ENCODE results near the gene VSIG10L2.
"Not testable (repeated sequence)": the region's sequence is repeated elsewhere in the genome, so short reads cannot be mapped to it uniquely, and the experiment has no call there.

VSIG10L2 gene

DNA sequence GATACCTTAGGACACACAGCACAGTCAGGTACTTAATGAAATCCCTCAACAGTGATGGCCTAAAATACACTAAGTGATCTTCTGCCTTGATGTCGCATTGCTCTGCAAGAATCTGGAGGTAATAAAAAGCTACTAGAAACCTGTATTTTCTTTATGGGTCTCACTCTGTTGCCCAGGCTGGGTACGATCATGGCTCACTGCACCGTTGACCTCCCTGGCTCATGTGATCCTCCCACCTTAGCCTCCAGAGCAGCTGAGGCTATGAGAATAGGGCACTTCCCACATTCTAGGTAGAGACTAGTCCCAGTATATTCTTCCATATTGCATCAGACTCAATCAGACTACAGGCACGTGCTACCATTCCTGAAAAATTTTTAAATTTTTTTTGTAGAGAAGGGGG lies 21.7 kb downstream of the VSIG10L2 start:
- DNase-seq (ENCODE audit: low spot score), result no peak

- no peak for DNase-seq (ENCODE audit: low spot score)
Observed at GRCh38 chr11:125968354-125968753, 22.5 kb downstream of the VSIG10L2 start.

- DNase-seq (ENCODE audit: low spot score), result no peak
Observed at GRCh38 chr11:125971618-125972017, 25.8 kb downstream of the VSIG10L2 start.

- no peak for DNase-seq (ENCODE audit: low spot score)
Observed at GRCh38 chr11:125974284-125974683, 28.4 kb downstream of the VSIG10L2 start.

- DNase-seq (ENCODE audit: low spot score), result no peak
Observed at GRCh38 chr11:125975634-125976033, 29.8 kb downstream of the VSIG10L2 start.

GRCh38 chr11:125976156-125976555 lies 30.3 kb downstream of the VSIG10L2 start:
- DNase-seq (ENCODE audit: low spot score), result no peak

GRCh38 chr11:125977333-125977732 lies 31.5 kb downstream of the VSIG10L2 start:
- no peak for DNase-seq (ENCODE audit: low spot score)

DNA sequence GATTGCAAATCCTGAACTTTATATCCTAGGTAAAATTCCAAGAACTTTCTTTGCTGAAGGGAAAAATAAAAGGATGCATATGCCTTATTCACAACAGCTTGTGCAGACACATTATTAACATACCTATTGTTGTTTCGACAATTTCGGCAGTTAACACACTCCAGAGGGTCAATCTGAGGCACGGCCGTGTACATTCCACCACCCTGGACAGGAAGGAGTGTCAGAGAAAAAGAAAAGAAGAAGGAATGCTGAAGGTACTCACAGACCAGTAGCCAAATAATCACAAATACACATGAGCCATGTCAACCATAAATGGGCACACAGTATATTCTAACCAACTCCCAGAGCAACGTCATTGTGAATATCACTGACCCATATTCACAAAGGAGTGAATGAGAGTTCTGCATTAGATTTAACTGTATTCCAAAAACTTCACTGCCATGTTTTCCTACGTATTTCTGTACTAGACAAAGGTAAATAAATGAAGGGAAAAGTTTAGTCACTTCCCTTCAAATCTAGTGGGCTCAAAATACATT lies 32.4 kb downstream of the VSIG10L2 start:
- DNase-seq (ENCODE audit: low spot score), result no peak

GRCh38 chr11:125978778-125979407 lies 33.0 kb downstream of the VSIG10L2 start:
- DNase-seq (ENCODE audit: low spot score), result no peak

DNA sequence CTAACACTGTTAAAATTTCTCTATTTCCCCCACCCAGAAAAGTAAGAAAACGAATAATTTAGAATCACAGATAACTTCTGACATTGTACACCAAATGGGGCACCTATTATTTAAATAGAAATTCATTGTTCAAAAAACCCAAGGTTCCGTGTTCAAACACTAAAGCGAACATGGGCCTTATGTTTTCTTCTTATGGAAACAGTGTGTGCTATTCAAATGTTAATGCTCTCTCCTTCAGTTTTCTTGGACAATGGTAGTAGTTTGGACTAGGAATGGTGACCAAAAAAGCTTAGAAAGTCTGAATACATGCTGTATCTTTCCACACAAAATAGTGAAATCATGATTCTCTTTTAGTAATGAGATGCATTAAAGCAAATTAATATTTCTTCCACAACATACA lies 33.7 kb downstream of the VSIG10L2 start:
- no peak for DNase-seq (ENCODE audit: low spot score)

DNA sequence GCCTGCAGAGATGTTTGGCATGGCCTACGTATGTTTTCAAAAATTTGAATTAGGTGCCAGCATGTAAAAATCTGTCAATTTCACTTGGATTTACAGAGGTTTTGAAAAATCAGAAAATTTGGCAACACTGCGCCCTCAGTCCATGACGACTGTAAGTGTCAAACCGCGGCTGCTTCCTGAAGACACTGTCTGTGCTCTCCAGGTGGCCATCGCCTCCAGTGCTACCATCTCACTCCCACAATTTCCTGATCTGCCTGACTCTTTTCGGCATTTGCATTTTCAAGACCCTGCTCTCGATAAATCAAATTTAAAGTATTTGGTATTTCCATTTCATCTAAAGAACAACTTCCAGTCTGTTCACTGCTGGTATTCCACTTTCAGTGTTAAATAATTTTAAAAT lies 34.6 kb downstream of the VSIG10L2 start:
- peak; percentile 54 for DNase-seq (ENCODE audit: low spot score)

GRCh38 chr11:125982348-125982730 lies 36.5 kb downstream of the VSIG10L2 start:
- no peak for DNase-seq (ENCODE audit: low spot score)

GRCh38 chr11:125985956-125986355 lies 40.1 kb downstream of the VSIG10L2 start:
- DNase-seq (ENCODE audit: low spot score), result not testable (repeated sequence)

DNA sequence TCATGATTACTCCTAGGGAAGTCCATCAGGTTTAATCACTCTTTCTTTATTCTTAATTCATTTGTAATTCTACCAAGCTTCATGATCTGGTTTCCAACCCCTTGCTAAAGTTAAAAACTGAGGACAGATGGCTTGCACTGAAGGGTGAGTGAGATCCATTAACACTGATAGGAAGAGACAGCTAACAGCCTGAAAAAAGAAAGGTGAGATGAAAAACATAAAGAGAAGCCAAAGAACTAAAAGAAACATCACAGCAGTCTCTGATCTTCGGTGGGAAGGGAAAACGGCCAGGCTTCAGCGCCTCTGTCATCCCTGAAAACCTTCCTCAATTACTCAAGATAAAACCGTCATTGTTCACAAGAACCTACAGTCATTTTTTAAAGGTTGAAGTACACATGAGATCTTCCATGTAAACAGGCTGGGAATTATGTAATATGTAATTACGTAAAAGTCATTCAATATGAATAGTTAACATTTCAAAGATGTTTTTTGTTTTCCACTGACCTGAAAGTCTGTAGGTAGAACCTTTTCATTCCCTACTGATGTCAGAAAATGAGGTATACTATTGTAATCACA lies 41.3 kb downstream of the VSIG10L2 start:
- DNase-seq (ENCODE audit: low spot score), result peak; percentile 87

DNA sequence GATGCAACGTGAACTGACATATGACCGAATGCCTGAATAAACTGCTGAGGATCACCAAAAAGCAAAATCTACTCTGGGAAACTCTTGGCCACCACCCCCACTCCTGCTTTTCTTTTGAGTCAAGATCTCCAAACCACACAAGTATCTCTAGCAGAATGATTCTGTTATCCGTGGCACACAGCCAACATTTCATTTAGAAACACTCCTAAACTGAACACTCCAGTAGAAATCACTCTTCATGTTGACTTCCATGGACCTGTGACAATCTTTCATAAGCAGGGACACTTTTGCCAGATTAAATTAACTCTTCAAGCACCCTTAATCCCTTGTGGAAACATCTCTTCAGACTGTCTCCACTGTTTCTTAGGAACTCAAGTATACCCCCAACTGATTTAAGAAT lies 44.4 kb downstream of the VSIG10L2 start:
- peak; percentile 63 for DNase-seq (ENCODE audit: low spot score)

DNA sequence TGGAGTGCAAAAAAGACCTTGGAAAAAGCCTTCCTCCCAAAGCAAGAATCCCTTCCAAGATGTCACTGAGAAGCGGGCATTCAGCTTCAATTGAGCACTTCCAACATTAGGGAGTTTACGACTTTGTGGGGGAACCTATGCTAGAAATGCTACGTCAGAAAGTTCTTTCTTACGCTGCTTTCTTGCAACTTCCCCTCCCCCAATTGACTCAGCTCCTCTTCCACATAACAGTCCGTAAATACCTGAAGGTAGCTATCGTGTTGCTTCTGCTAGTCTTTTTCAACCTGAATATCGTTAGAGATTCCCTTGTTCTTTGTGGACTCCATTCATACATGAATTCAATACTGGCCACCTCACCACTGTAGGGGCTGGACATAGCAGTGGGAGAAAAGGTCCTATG lies 47.0 kb downstream of the VSIG10L2 start:
- no peak for DNase-seq (ENCODE audit: low spot score)

DNA sequence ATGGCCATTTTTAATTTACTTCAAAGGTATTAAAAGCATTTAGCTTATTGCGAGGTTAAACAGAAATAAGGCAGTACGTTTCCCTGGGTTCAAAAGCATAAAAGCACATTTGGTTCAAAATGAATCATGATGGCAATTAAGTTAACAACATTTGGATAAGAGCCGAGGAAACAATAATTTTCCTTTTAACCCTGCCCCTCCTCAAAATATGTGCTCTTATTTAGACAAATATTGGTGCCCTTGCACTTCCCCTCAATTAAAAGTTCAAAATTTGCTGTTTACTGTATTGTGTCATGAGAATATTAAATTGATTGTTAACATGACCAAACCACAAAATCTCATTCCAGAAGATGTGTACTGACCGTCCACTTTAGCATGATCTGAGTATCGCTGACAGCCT lies 48.7 kb downstream of the VSIG10L2 start:
- no peak for DNase-seq (ENCODE audit: low spot score)

- DNase-seq (ENCODE audit: low spot score), result peak; percentile 51
Observed at GRCh38 chr11:125995313-125995712, 49.5 kb downstream of the VSIG10L2 start.

GRCh38 chr11:125998267-125998666 lies 52.4 kb downstream of the VSIG10L2 start:
- no peak for DNase-seq (ENCODE audit: low spot score)

- DNase-seq (ENCODE audit: low spot score), result no peak
Observed at GRCh38 chr11:125999234-125999880, 53.5 kb downstream of the VSIG10L2 start.

GRCh38 chr11:126002181-126002580 lies 56.3 kb downstream of the VSIG10L2 start:
- DNase-seq (ENCODE audit: low spot score), result no peak
